ENCODE results near the gene F13A1.

Gene F13A1

GRCh38 chr6:6201200-6201599 lies 119.3 kb downstream of the F13A1 start:
- Histone ChIP-seq H3K36me3 (ENCODE audit: control insufficient read depth, insufficient read depth, low read length) (no peaks in the 10 kb centered on the region), H3K4me1 (ENCODE audit: control insufficient read depth, insufficient read depth, low read length) (no peaks in the 10 kb centered on the region), H3K9me3 (ENCODE audit: control insufficient read depth, low read length) (no peaks in the 10 kb centered on the region), H3K27ac (ENCODE audit: insufficient read depth, low read depth, low read length, poor library complexity, severe bottlenecking) (no peak overlapping the region), H3K4me3 (ENCODE audit: insufficient read depth, low read depth, low read length) (no peak overlapping the region), H3K27me3 (ENCODE audit: control insufficient read depth, insufficient read depth, low read length, poor library complexity, severe bottlenecking) (no peaks in the 10 kb centered on the region)
- 86 to 90% methylated on average over 3 to 4 of the region's 4 CpGs for WGBS, 2 experiments

- no peak overlapping the region for H3K27ac ChIP-seq (ENCODE audit: insufficient read depth, low read depth, low read length, poor library complexity, severe bottlenecking)
- H3K27me3 ChIP-seq (ENCODE audit: control insufficient read depth, insufficient read depth, low read length, poor library complexity, severe bottlenecking), result no peaks in the 10 kb centered on the region
- WGBS, 2 experiments, result 86 to 95% methylated on average over 3 of the region's 3 CpGs
- no peaks in the 10 kb centered on the region for H3K4me1 ChIP-seq (ENCODE audit: control insufficient read depth, insufficient read depth, low read length)
- no peaks in the 10 kb centered on the region for H3K36me3 ChIP-seq (ENCODE audit: control insufficient read depth, insufficient read depth, low read length)
- H3K9me3 ChIP-seq (ENCODE audit: control insufficient read depth, low read length), result no peaks in the 10 kb centered on the region
- H3K4me3 ChIP-seq (ENCODE audit: insufficient read depth, low read depth, low read length), result no peak overlapping the region
These were observed 120.8 kb downstream of the F13A1 start for GRCh38 chr6:6199678-6200077.

GRCh38 chr6:6196762-6197161 lies 123.7 kb downstream of the F13A1 start:
- WGBS, 2 experiments, result 91 to 100% methylated on average over 1 to 2 of the region's 3 CpGs
- no peaks in the 10 kb centered on the region for H3K27me3 ChIP-seq (ENCODE audit: control insufficient read depth, insufficient read depth, low read length, poor library complexity, severe bottlenecking)
- no peak overlapping the region for H3K4me3 ChIP-seq (ENCODE audit: insufficient read depth, low read depth, low read length)
- H3K36me3 ChIP-seq (ENCODE audit: control insufficient read depth, insufficient read depth, low read length), result no peaks in the 10 kb centered on the region
- no peaks in the 10 kb centered on the region for H3K9me3 ChIP-seq (ENCODE audit: control insufficient read depth, low read length)
- peaks cover 3% of the 10 kb centered on the region for H3K4me1 ChIP-seq (ENCODE audit: control insufficient read depth, insufficient read depth, low read length)
- no peak overlapping the region for H3K27ac ChIP-seq (ENCODE audit: insufficient read depth, low read depth, low read length, poor library complexity, severe bottlenecking)

GRCh38 chr6:6195080-6195479 lies 125.4 kb downstream of the F13A1 start:
- Histone ChIP-seq H3K4me3 (ENCODE audit: insufficient read depth, low read depth, low read length) (no peak overlapping the region), H3K9me3 (ENCODE audit: control insufficient read depth, low read length) (no peaks in the 10 kb centered on the region), H3K27ac (ENCODE audit: insufficient read depth, low read depth, low read length, poor library complexity, severe bottlenecking) (no peak overlapping the region), H3K4me1 (ENCODE audit: control insufficient read depth, insufficient read depth, low read length) (peaks cover 3% of the 10 kb centered on the region), H3K36me3 (ENCODE audit: control insufficient read depth, insufficient read depth, low read length) (no peaks in the 10 kb centered on the region), H3K27me3 (ENCODE audit: control insufficient read depth, insufficient read depth, low read length, poor library complexity, severe bottlenecking) (no peaks in the 10 kb centered on the region)
- WGBS, 2 experiments, result 97 to 100% methylated on average over 1 of the region's 1 CpG

GRCh38 chr6:6193221-6193745 lies 127.2 kb downstream of the F13A1 start:
- H3K27ac ChIP-seq (ENCODE audit: insufficient read depth, low read depth, low read length, poor library complexity, severe bottlenecking), result no peak overlapping the region
- H3K36me3 ChIP-seq (ENCODE audit: control insufficient read depth, insufficient read depth, low read length), result no peaks in the 10 kb centered on the region
- H3K4me3 ChIP-seq (ENCODE audit: insufficient read depth, low read depth, low read length), result no peak overlapping the region
- H3K9me3 ChIP-seq (ENCODE audit: control insufficient read depth, low read length), result no peaks in the 10 kb centered on the region
- 83% methylated on average over 5 to 7 of the region's 7 CpGs for WGBS, 2 experiments
- no peaks in the 10 kb centered on the region for H3K27me3 ChIP-seq (ENCODE audit: control insufficient read depth, insufficient read depth, low read length, poor library complexity, severe bottlenecking)
- H3K4me1 ChIP-seq (ENCODE audit: control insufficient read depth, insufficient read depth, low read length), result peaks cover 3% of the 10 kb centered on the region

- Histone ChIP-seq H3K9me3 (ENCODE audit: control insufficient read depth, low read length) (no peaks in the 10 kb centered on the region), H3K27me3 (ENCODE audit: control insufficient read depth, insufficient read depth, low read length, poor library complexity, severe bottlenecking) (no peaks in the 10 kb centered on the region), H3K4me1 (ENCODE audit: control insufficient read depth, insufficient read depth, low read length) (peaks cover 3% of the 10 kb centered on the region), H3K27ac (ENCODE audit: insufficient read depth, low read depth, low read length, poor library complexity, severe bottlenecking) (no peak overlapping the region), H3K4me3 (ENCODE audit: insufficient read depth, low read depth, low read length) (no peak overlapping the region), H3K36me3 (ENCODE audit: control insufficient read depth, insufficient read depth, low read length) (no peaks in the 10 kb centered on the region)
- 94 to 96% methylated on average over 1 of the region's 1 CpG for WGBS, 2 experiments
These were observed 128.6 kb downstream of the F13A1 start for GRCh38 chr6:6191909-6192308.

- Histone ChIP-seq H3K4me3 (ENCODE audit: insufficient read depth, low read depth, low read length) (no peak overlapping the region), H3K27me3 (ENCODE audit: control insufficient read depth, insufficient read depth, low read length, poor library complexity, severe bottlenecking) (no peaks in the 10 kb centered on the region), H3K4me1 (ENCODE audit: control insufficient read depth, insufficient read depth, low read length) (peaks cover 3% of the 10 kb centered on the region), H3K9me3 (ENCODE audit: control insufficient read depth, low read length) (no peaks in the 10 kb centered on the region), H3K36me3 (ENCODE audit: control insufficient read depth, insufficient read depth, low read length) (no peaks in the 10 kb centered on the region), H3K27ac (ENCODE audit: insufficient read depth, low read depth, low read length, poor library complexity, severe bottlenecking) (no peak overlapping the region)
- WGBS, 2 experiments, result 57 to 60% methylated on average over 2 of the region's 2 CpGs
These were observed 129.0 kb downstream of the F13A1 start for GRCh38 chr6:6191476-6191875.

- H3K36me3 ChIP-seq (ENCODE audit: control insufficient read depth, insufficient read depth, low read length), result no peaks in the 10 kb centered on the region
- no peaks in the 10 kb centered on the region for H3K4me1 ChIP-seq (ENCODE audit: control insufficient read depth, insufficient read depth, low read length)
- H3K9me3 ChIP-seq (ENCODE audit: control insufficient read depth, low read length), result no peaks in the 10 kb centered on the region
- no peak overlapping the region for H3K4me3 ChIP-seq (ENCODE audit: insufficient read depth, low read depth, low read length)
- no peaks in the 10 kb centered on the region for H3K27me3 ChIP-seq (ENCODE audit: control insufficient read depth, insufficient read depth, low read length, poor library complexity, severe bottlenecking)
- no peak overlapping the region for H3K27ac ChIP-seq (ENCODE audit: insufficient read depth, low read depth, low read length, poor library complexity, severe bottlenecking)
- 88 to 89% methylated on average over 2 of the region's 2 CpGs for WGBS, 2 experiments
These were observed 139.8 kb downstream of the F13A1 start for GRCh38 chr6:6180684-6181083.

GRCh38 chr6:6179858-6180623 lies 140.4 kb downstream of the F13A1 start:
- no peaks in the 10 kb centered on the region for H3K36me3 ChIP-seq (ENCODE audit: control insufficient read depth, insufficient read depth, low read length)
- H3K27me3 ChIP-seq (ENCODE audit: control insufficient read depth, insufficient read depth, low read length, poor library complexity, severe bottlenecking), result no peaks in the 10 kb centered on the region
- WGBS, 2 experiments, result 91 to 94% methylated on average over 10 to 11 of the region's 11 CpGs
- no peak overlapping the region for H3K27ac ChIP-seq (ENCODE audit: insufficient read depth, low read depth, low read length, poor library complexity, severe bottlenecking)
- H3K9me3 ChIP-seq (ENCODE audit: control insufficient read depth, low read length), result no peaks in the 10 kb centered on the region
- no peak overlapping the region for H3K4me3 ChIP-seq (ENCODE audit: insufficient read depth, low read depth, low read length)
- no peaks in the 10 kb centered on the region for H3K4me1 ChIP-seq (ENCODE audit: control insufficient read depth, insufficient read depth, low read length)

GRCh38 chr6:6178795-6179194 lies 141.7 kb downstream of the F13A1 start:
- Histone ChIP-seq H3K4me3 (ENCODE audit: insufficient read depth, low read depth, low read length) (no peak overlapping the region), H3K4me1 (ENCODE audit: control insufficient read depth, insufficient read depth, low read length) (no peaks in the 10 kb centered on the region), H3K36me3 (ENCODE audit: control insufficient read depth, insufficient read depth, low read length) (no peaks in the 10 kb centered on the region), H3K27ac (ENCODE audit: insufficient read depth, low read depth, low read length, poor library complexity, severe bottlenecking) (no peak overlapping the region), H3K27me3 (ENCODE audit: control insufficient read depth, insufficient read depth, low read length, poor library complexity, severe bottlenecking) (no peaks in the 10 kb centered on the region), H3K9me3 (ENCODE audit: control insufficient read depth, low read length) (no peaks in the 10 kb centered on the region)
- 73 to 75% methylated on average over 6 of the region's 6 CpGs for WGBS, 2 experiments
